IPS-20b (cell line): ENCODE data around the gene BCAS3.

Experiments
- H3K27ac ChIP-seq: one replicate; pipeline ENCODE4 v1.5.1; 2013; ENCODE audit warnings: low read length
- H3K27me3 ChIP-seq: 2 replicates; pipeline ENCODE4 v1.6.1; 2013; ENCODE audit warnings: mild to moderate bottlenecking, low read length, inconsistent platforms; ENCODE audit not compliant: insufficient read depth
- H3K36me3 ChIP-seq: 2 replicates; pipeline ENCODE4 v1.6.1; 2013; ENCODE audit warnings: low read depth, mild to moderate bottlenecking, inconsistent platforms, low read length, moderate library complexity; ENCODE audit not compliant: insufficient read depth
- H3K4me1 ChIP-seq: 2 replicates; pipeline ENCODE4 v1.6.1; 2013; ENCODE audit warnings: mild to moderate bottlenecking, control low read depth, inconsistent platforms, low read length, moderate library complexity; ENCODE audit not compliant: insufficient read depth
- H3K4me3 ChIP-seq: 2 replicates; pipeline ENCODE4 v1.5.1; 2013; ENCODE audit warnings: mild to moderate bottlenecking, low read length, inconsistent platforms
- H3K9ac ChIP-seq: 2 replicates; pipeline ENCODE4 v1.6.1; 2013; ENCODE audit warnings: low read depth, mild to moderate bottlenecking, inconsistent platforms, low read length, moderate library complexity
- H3K9me3 ChIP-seq: 2 replicates; pipeline ENCODE4 v1.6.1; 2013; ENCODE audit warnings: mild to moderate bottlenecking, low read depth, low read length, inconsistent platforms; ENCODE audit not compliant: insufficient read depth

Gene BCAS3

DNA sequence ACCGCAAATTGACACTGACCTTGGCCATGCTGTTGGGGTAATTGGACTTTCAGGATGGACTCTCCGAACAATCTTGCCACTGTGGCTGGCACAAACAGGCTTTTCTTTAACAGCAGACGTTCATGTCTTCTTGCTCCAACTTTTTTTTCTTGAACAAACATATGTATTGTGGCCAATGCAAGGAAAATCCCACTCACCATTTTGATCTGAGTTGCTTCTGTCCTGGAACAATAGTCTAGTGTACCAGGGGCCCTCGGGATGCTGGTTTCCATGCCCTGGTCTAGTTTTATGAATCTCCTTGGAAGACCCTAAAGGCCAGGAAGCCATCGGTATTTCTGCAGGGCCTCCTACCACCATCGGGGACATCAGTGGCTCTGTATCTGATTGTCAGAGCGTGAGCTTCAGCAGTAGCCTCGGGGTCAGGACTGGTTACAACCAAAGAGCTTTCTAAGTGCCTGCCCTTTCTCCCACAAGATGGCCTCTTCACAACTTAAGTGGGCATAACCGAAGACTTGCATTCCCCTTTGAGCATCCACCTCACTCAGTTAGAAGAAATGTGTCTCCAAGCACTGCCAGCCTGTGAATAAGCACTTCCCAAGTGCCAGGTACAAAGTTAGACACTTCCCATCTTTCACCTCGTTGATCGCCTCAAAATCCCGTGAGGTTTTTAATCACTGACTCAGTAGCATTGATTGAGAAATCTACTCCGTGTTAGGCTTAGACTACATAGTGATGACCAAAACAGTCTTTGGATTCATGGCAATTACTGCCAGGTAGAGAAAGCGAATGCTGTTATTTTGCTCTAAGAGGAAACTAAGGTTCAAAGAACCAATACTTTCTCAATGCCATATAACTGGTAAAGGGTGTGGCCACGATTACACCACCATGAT, 635.0 kb downstream of the BCAS3 start:
- Histone ChIP-seq H3K36me3 (no peaks in the 10 kb centered on the region), H3K27me3 (no peaks in the 10 kb centered on the region), H3K27ac (no peak overlapping the region), H3K9me3 (no peaks in the 10 kb centered on the region), H3K4me3 (no peak overlapping the region), H3K9ac (no peak overlapping the region), H3K4me1 (0 out of 2 replicates have a peak, but pooled peaks cover 5% of the 10 kb centered on the region)

DNA sequence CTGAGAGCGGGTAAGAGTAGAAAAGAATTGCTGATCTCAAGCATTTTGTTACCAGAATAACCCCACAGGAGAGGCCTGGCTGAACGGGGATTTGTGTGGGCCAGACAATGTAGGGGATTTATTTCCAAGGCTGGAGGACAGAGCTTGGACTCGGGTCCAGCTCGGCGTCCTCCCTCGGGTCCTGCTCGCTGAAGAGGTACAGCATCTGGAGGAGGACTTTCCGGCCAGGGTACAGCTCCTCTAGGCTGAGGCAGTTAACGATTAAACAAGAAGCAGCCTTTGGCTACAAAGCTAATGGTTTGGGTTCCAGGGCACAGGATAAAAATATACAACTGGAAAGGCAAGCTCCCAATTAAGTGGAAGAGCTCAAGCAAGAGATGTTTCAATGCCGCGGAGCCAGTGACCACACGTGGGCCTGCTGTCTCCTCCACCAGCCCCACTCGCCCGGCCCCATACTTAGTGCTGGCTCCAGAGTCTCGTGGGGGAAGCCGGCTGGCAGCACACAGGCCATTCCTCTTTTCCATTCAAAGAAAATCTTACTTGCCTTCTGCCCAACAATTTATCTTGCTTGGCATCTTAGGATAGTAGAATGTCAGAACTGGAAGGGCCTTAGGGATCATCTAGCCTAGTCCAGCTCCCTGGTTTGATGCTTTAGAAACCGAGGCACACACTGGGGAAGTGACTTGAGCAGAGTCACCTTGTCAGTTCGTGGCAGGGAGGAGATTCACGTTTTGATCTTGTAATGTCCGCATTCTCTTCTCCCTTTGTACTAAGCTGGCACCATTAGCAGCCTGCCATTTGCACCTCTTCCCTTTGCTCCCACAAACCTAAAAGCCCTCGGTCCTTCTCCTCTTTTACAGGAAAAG, 636.0 kb downstream of the BCAS3 start:
- H3K27me3 ChIP-seq = no peaks in the 10 kb centered on the region
- 0 out of 2 replicates have a peak, but pooled peaks cover 1% of the 10 kb centered on the region for H3K4me1 ChIP-seq
- H3K9ac ChIP-seq = no peak overlapping the region
- H3K4me3 ChIP-seq = no peak overlapping the region
- H3K9me3 ChIP-seq = no peaks in the 10 kb centered on the region
- no peak overlapping the region for H3K27ac ChIP-seq
- H3K36me3 ChIP-seq = no peaks in the 10 kb centered on the region

- Histone ChIP-seq H3K4me3 (no peak overlapping the region), H3K27ac (no peak overlapping the region), H3K36me3 (no peaks in the 10 kb centered on the region), H3K9me3 (no peaks in the 10 kb centered on the region), H3K4me1 (no peaks in the 10 kb centered on the region), H3K9ac (no peak overlapping the region), H3K27me3 (no peaks in the 10 kb centered on the region)
Observed at GRCh38 chr17:61314368-61315078, 636.9 kb downstream of the BCAS3 start.

- H3K9ac ChIP-seq = no peak overlapping the region
- H3K4me3 ChIP-seq = no peak overlapping the region
- H3K36me3 ChIP-seq = no peaks in the 10 kb centered on the region
- H3K9me3 ChIP-seq = no peaks in the 10 kb centered on the region
- H3K27ac ChIP-seq = no peak overlapping the region
- no peaks in the 10 kb centered on the region for H3K4me1 ChIP-seq
- no peaks in the 10 kb centered on the region for H3K27me3 ChIP-seq
Observed at GRCh38 chr17:61316633-61317032, 639.0 kb downstream of the BCAS3 start.

GRCh38 chr17:61317779-61318178, 640.1 kb downstream of the BCAS3 start:
- H3K27me3 ChIP-seq = no peaks in the 10 kb centered on the region
- no peaks in the 10 kb centered on the region for H3K36me3 ChIP-seq
- no peak overlapping the region for H3K27ac ChIP-seq
- H3K4me3 ChIP-seq = no peak overlapping the region
- H3K9me3 ChIP-seq = no peaks in the 10 kb centered on the region
- H3K9ac ChIP-seq = no peak overlapping the region
- no peaks in the 10 kb centered on the region; the same call in 1 of the 2 replicates for H3K4me1 ChIP-seq

GRCh38 chr17:61318684-61319098, 641.0 kb downstream of the BCAS3 start:
- no peaks in the 10 kb centered on the region for H3K27me3 ChIP-seq
- no peak overlapping the region for H3K9ac ChIP-seq
- no peaks in the 10 kb centered on the region for H3K36me3 ChIP-seq
- no peak overlapping the region for H3K27ac ChIP-seq
- no peaks in the 10 kb centered on the region for H3K9me3 ChIP-seq
- H3K4me3 ChIP-seq = no peak overlapping the region
- no peaks in the 10 kb centered on the region; the same call in 1 of the 2 replicates for H3K4me1 ChIP-seq

DNA sequence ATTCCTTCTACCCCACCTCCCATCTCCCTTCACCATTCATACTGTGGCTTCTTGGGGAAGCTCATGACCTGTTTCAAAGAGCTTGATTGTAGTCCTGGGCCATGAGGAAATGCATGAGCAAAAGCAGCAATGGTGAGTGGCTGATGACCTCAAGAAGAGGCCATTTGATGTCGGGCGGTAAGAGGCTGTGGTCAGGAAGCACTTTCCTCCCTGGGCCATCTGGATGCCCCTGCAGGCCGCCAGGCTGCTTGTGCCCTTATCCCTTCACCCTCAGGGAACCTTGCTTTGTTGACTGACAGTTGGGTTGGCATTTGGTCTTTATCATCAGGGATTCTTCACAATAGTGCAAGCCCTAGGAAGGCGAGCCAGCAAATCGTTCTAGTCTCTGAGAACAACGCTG, 643.7 kb downstream of the BCAS3 start:
- no peak overlapping the region for H3K4me3 ChIP-seq
- H3K27me3 ChIP-seq = peaks cover 1% of the 10 kb centered on the region; the same call in 1 of the 2 replicates
- no peaks in the 10 kb centered on the region; the same call in 1 of the 2 replicates for H3K4me1 ChIP-seq
- no peaks in the 10 kb centered on the region for H3K36me3 ChIP-seq
- no peak overlapping the region for H3K27ac ChIP-seq
- no peak overlapping the region for H3K9ac ChIP-seq
- no peaks in the 10 kb centered on the region for H3K9me3 ChIP-seq

DNA sequence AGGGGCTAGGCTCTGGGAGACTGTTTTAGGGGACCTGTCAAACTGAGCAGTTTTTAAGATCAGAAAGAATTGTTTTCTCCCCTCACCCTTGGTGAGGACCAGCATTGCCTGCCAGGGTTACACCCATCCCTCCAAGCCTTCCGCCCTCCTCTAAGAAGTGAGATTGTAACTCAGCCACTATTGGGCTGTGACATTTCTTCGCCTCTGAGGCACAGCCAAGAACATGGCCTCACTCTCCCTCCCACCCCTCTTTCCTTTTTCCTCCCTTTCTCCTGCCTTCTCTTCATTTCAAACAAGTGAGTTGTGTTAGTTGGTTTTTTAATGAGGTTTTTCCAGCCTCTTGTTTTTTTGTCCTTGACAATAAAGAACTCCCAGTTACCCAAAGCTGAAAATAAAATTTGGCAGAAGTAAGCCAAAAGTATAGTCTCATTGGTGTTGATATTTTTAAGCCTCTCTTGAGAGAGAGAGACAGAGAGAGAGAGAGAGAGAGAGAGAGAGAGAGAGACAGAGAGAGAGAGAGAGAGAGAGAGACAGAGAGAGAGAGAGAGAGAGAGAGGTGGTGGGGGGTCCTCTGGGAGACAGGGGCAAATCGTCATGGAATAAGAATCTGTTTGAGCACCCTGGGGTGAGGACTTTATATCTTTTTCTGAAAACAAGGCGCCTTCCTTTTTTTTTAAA, 644.8 kb downstream of the BCAS3 start:
- H3K27me3 ChIP-seq = peaks cover 3% of the 10 kb centered on the region; the same call in 1 of the 2 replicates
- H3K36me3 ChIP-seq = no peaks in the 10 kb centered on the region
- no peak overlapping the region for H3K9ac ChIP-seq
- H3K9me3 ChIP-seq = no peaks in the 10 kb centered on the region
- H3K4me1 ChIP-seq = no peaks in the 10 kb centered on the region; the same call in 1 of the 2 replicates
- H3K27ac ChIP-seq = no peak overlapping the region
- no peak overlapping the region for H3K4me3 ChIP-seq

DNA sequence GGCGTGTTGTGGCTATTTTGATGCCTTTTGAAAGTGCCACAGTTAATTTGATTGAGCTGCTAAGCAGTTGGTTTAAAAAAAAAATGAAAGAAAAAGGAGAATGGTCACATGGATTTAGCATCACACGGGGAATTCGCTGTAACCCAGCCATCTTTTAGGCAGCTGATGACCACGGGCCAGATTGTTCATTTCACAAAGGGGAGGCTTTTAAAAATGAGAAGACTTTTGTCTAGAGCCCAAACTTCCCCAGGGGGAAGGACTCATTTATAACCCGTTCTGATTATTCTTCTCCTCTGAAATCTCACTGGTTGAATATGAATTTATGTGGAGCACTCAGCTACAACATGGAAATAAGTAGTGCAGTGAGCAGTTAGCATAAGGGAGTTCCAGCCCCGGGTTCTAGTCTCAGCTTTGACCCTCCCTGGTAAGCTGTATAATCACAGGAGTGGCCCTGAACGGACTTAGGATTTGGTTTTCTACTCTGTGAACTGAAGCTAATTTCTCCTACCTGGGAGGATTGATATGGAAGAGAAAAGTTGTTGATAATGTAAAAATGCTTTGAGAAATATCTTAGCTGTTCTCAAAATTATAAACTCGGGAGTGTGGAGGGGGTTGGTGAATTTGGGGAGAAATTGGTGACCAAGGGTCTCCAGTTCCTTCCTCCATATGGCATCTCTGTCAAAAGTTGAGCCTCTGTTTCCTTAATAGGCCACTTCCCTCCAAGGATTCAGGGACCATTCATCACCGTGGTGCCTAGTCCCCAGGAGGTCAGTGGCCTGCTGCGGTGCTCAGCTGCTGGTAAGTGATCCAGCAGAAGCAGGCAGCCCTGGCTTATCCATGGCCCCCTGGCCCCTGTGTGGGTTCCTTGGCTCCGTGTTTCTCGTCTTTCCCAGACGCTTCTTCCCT, 645.6 kb downstream of the BCAS3 start:
- no peaks in the 10 kb centered on the region for H3K36me3 ChIP-seq
- no peaks in the 10 kb centered on the region for H3K9me3 ChIP-seq
- H3K27ac ChIP-seq = no peak overlapping the region
- no peaks in the 10 kb centered on the region; the same call in 1 of the 2 replicates for H3K4me1 ChIP-seq
- H3K4me3 ChIP-seq = no peak overlapping the region
- peaks cover 3% of the 10 kb centered on the region; the same call in 1 of the 2 replicates for H3K27me3 ChIP-seq
- no peak overlapping the region for H3K9ac ChIP-seq
